Raji (cell line): ENCODE data around the gene FHAD1.

Source experiments
- POLR2A ChIP-seq: IDR thresholded peaks from 2 replicates; pipeline ENCODE4 v1.6.1; 2011; ENCODE audit warnings: low read depth, low read length, control low read depth; ENCODE audit not compliant: insufficient read depth

The FHAD1 gene

GRCh38 chr1:15418806-15419515 is 171.9 kb downstream of the FHAD1 start:
- no peak for TF ChIP-seq POLR2A

- no peak for TF ChIP-seq POLR2A
Measured at GRCh38 chr1:15420853-15421465, 173.9 kb downstream of the FHAD1 start.

- TF ChIP-seq POLR2A, result no peak
Measured at GRCh38 chr1:15422871-15423270, 175.8 kb downstream of the FHAD1 start.

- no peak for TF ChIP-seq POLR2A
Measured at GRCh38 chr1:15423355-15424077, 176.5 kb downstream of the FHAD1 start.

- TF ChIP-seq POLR2A, result no peak
Measured at GRCh38 chr1:15424146-15424667, 177.2 kb downstream of the FHAD1 start.

GRCh38 chr1:15424981-15425380 is 178.0 kb downstream of the FHAD1 start:
- TF ChIP-seq POLR2A, result no peak

GRCh38 chr1:15425521-15425920 is 178.5 kb downstream of the FHAD1 start:
- TF ChIP-seq POLR2A, result no peak

- TF ChIP-seq POLR2A, result no peak
Measured at GRCh38 chr1:15425958-15426357, 178.9 kb downstream of the FHAD1 start.

GRCh38 chr1:15426492-15427279 is 179.7 kb downstream of the FHAD1 start:
- TF ChIP-seq POLR2A, result no peak

- no peak for TF ChIP-seq POLR2A
Measured at GRCh38 chr1:15427280-15427666, 180.2 kb downstream of the FHAD1 start.

GRCh38 chr1:15428815-15429435 is 181.9 kb downstream of the FHAD1 start:
- no peak for TF ChIP-seq POLR2A

GRCh38 chr1:15429701-15430149 is 182.7 kb downstream of the FHAD1 start:
- no peak for TF ChIP-seq POLR2A

- no peak for TF ChIP-seq POLR2A
Measured at GRCh38 chr1:15430787-15431570, 184.0 kb downstream of the FHAD1 start.

- no peak for TF ChIP-seq POLR2A
Measured at GRCh38 chr1:15431571-15431948, 184.5 kb downstream of the FHAD1 start.

GRCh38 chr1:15432324-15432723 is 185.3 kb downstream of the FHAD1 start:
- TF ChIP-seq POLR2A, result no peak
